MCF 10A (cell line): ENCODE data around the gene P3H3. TPM values are rescaled to one million over a fixed set of nuclear protein-coding genes. Genes with fewer than 3 reads are reported as not detected.

Experiments used
- BruUV-seq: library from RNA; stranded (reverse); fragments of 400-500 nt; replicated peaks from 2 replicates; lab custom pipeline; 2021; lab: Mats Ljungman, UMichigan
- CTCF ChIA-PET: fragments of 300-600 bp; sonication (Branson Sonifier 250); formaldehyde crosslinking; extraction: SDS; loops from one replicate; lab custom pipeline; 2021; ENCODE audit warnings: antibody characterized with exemption, inconsistent platforms; lab: Yijun Ruan, JAX
- POLR2A ChIA-PET: fragments of 300-600, 350-650 bp; sonication (Branson Sonifier 250); formaldehyde crosslinking; extraction: SDS; loops from one replicate; lab custom pipeline; 2020; ENCODE audit warnings: antibody characterized with exemption, inconsistent platforms; lab: Yijun Ruan, JAX
- DNase-seq: peaks from one replicate; pipeline ENCODE4 v3.0.0-alpha.2; 2018; ENCODE audit not compliant: unreplicated experiment
- H3K27ac Mint-ChIP-seq: one replicate; pipeline ENCODE4 v1.8.0; 2022; ENCODE audit warnings: mild to moderate bottlenecking, low read depth, mixed read lengths; ENCODE audit not compliant: unreplicated experiment
- H3K27me3 Mint-ChIP-seq: one replicate; pipeline ENCODE4 v1.8.0; 2022; ENCODE audit warnings: mixed read lengths; ENCODE audit not compliant: insufficient read depth, unreplicated experiment
- H3K36me3 Mint-ChIP-seq: one replicate; pipeline ENCODE4 v1.8.0; 2022; ENCODE audit warnings: mild to moderate bottlenecking, moderate library complexity, mixed read lengths; ENCODE audit not compliant: insufficient read depth, unreplicated experiment
- H3K4me1 Mint-ChIP-seq: one replicate; pipeline ENCODE4 v1.8.0; 2022; ENCODE audit warnings: mixed read lengths; ENCODE audit not compliant: insufficient read depth, unreplicated experiment
- H3K4me3 Mint-ChIP-seq: one replicate; pipeline ENCODE4 v1.8.0; 2022; ENCODE audit warnings: mild to moderate bottlenecking, moderate library complexity, mixed read lengths; ENCODE audit not compliant: unreplicated experiment
- H3K9me3 Mint-ChIP-seq: one replicate; pipeline ENCODE4 v1.8.0; 2022; ENCODE audit warnings: mixed read lengths; ENCODE audit not compliant: unreplicated experiment
- intact Hi-C: fragments of 100-400 bp; cut with micrococcal nuclease; formaldehyde crosslinking; loops from 2 replicates; pipeline ENCODE4 v1.14.1; 2022
- total RNA-seq: library from RNA; stranded (reverse); gene quantifications from 2 replicates; pipeline ENCODE4 v1.2.3, GENCODE V29; 2022
- TF ChIP-seq, protein P1 (sequence below): fragments of 200-600 bp; IDR thresholded peaks from one replicate; pipeline ENCODE4 v1.8.0; 2022; ENCODE audit warnings: antibody characterized with exemption, mild to moderate bottlenecking; ENCODE audit not compliant: unreplicated experiment

The P3H3 gene
- total RNA-seq, 1 experiment from 2014 or later: 0.47 TPM

DNA sequence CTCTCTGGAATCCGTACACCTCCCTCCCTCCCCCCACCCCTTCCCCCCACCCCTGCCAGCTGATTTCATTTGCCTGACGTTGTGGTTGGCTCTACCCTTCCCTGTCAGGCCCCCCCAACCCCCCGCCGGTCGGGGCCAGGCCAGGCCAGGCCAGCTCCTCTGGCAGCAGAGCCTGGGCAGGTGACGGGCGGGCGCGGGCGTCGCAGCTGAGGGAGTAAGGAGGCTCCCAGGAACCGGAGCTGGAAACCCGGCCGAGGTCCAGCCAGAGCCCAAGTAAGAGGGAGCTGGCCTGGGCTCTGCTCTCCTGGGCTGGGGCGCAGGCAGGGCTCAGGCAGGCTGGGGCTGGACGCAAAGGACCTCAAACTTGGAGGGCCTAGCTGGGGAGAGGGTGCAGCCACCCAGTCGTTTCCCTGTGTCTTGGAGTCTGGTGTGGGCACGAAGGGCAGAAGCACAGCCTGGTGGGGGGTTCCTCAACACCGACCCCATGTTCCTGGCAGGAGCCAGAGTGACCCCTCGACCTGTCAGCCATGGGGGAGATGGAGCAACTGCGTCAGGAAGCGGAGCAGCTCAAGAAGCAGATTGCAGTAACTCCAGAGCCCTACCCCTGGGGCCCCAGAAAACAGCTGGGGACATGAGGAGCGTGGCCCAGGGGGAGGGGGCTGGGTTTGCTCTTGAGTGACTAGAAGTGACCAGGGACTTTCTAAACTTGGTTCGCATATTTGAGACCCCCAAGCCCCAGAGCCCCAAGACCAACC is 12.7 kb downstream of the P3H3 start, which contains the start of gene GNB3:
Gene GNB3, plus strand, starts transcription at position 165 of the 755 bp plus-strand sequence. Its CDS starts 363 bp downstream, at position 528.
- Mint-ChIP-seq H3K27me3 (no peaks in the 10 kb centered on the region), H3K9me3 (no peaks in the 10 kb centered on the region), H3K4me3 (no peak within 1 kb of the TSS), H3K27ac (no peak within 1 kb of the TSS), H3K36me3 (no peaks in the 10 kb centered on the region), H3K4me1 (no peaks in the 10 kb centered on the region)
- TF ChIP-seq, protein P1, sequence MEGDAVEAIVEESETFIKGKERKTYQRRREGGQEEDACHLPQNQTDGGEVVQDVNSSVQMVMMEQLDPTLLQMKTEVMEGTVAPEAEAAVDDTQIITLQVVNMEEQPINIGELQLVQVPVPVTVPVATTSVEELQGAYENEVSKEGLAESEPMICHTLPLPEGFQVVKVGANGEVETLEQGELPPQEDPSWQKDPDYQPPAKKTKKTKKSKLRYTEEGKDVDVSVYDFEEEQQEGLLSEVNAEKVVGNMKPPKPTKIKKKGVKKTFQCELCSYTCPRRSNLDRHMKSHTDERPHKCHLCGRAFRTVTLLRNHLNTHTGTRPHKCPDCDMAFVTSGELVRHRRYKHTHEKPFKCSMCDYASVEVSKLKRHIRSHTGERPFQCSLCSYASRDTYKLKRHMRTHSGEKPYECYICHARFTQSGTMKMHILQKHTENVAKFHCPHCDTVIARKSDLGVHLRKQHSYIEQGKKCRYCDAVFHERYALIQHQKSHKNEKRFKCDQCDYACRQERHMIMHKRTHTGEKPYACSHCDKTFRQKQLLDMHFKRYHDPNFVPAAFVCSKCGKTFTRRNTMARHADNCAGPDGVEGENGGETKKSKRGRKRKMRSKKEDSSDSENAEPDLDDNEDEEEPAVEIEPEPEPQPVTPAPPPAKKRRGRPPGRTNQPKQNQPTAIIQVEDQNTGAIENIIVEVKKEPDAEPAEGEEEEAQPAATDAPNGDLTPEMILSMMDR: no peak
- ChIA-PET POLR2A (interaction anchor here (0.8 to 1.6 kb wide), 3 partner anchors 9 to 27 kb away, joined by 3 to 6 read pairs (median 3); partner anchors contain the start of gene USP5), CTCF (interaction anchor here (0.6 to 3.1 kb wide), 6 partner anchors 8 to 826 kb away, joined by 3 to 18 read pairs (median 4); partner anchors contain the start of genes MLF2 and SPSB2)
- BruUV-seq: no TSS peak
- no peak for DNase-seq
- intact Hi-C loops: no loop called here

GRCh38 chr12:6842075-6842474 is 13.9 kb downstream of the P3H3 start:
- H3K27me3 Mint-ChIP-seq: no peaks in the 10 kb centered on the region
- H3K27ac Mint-ChIP-seq: no peak overlapping the region
- H3K4me1 Mint-ChIP-seq: no peaks in the 10 kb centered on the region
- no TSS peak for BruUV-seq
- ChIA-PET CTCF (interaction anchor here (0.6 to 1.2 kb wide), 4 partner anchors 9 to 819 kb away, joined by 3 to 8 read pairs (median 4); no protein-coding TSS in a partner anchor), POLR2A (interaction anchor here (0.9 to 1.2 kb wide), 2 partner anchors 9 to 10 kb away, joined by 3 to 4 read pairs; partner anchors contain the start of gene CDCA3)
- no peak for DNase-seq
- no peak overlapping the region for H3K4me3 Mint-ChIP-seq
- intact Hi-C loops: no loop called here
- no peaks in the 10 kb centered on the region for H3K9me3 Mint-ChIP-seq
- TF ChIP-seq, protein P1: no peak
- no peaks in the 10 kb centered on the region for H3K36me3 Mint-ChIP-seq

GRCh38 chr12:6843118-6843902 is 15.1 kb downstream of the P3H3 start:
- ChIA-PET POLR2A (no interaction called here), CTCF (interaction anchor here (0.6 to 1.8 kb wide), 6 partner anchors 8 to 88 kb away, joined by 3 to 5 read pairs (median 4); no protein-coding TSS in a partner anchor)
- Mint-ChIP-seq H3K27me3 (no peaks in the 10 kb centered on the region), H3K4me1 (no peaks in the 10 kb centered on the region), H3K36me3 (no peaks in the 10 kb centered on the region), H3K27ac (no peak overlapping the region), H3K9me3 (no peaks in the 10 kb centered on the region), H3K4me3 (no peak overlapping the region)
- intact Hi-C loops: no loop called here
- no peak for DNase-seq
- TF ChIP-seq, protein P1: no peak
- no TSS peak for BruUV-seq
